Measurements from ENCODE around the gene LRCH3.
A peak's percentile ranks its signal among the peaks of the same experiment; 100 is the strongest.
"Not testable (repeated sequence)": the region's sequence is repeated elsewhere in the genome, so short reads cannot be mapped to it uniquely, and the experiment has no call there.

The LRCH3 gene

GRCh38 chr3:197836244-197836643 is 45.2 kb downstream of the LRCH3 start:
- DNase-seq (ENCODE audit: low read depth), result no peak

DNA sequence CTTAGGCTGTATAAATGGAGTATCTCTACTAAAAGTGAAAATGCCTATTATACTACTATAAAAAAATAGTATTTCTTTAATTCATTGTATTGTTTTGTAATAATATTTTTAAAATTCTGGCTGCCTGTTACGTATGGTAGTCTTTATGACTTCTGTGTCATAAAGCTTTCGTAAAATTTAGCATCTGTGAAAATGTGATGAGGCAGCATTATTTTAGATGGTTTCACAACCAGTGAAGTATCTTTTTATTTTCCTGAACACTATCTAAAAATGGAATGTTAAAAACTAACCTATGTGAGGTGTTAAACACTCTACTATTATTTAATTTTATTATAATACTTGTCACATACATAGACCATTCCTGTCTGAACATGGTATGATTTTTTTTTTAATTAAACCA is 46.2 kb downstream of the LRCH3 start:
- no peak for DNase-seq (ENCODE audit: low read depth)

DNA sequence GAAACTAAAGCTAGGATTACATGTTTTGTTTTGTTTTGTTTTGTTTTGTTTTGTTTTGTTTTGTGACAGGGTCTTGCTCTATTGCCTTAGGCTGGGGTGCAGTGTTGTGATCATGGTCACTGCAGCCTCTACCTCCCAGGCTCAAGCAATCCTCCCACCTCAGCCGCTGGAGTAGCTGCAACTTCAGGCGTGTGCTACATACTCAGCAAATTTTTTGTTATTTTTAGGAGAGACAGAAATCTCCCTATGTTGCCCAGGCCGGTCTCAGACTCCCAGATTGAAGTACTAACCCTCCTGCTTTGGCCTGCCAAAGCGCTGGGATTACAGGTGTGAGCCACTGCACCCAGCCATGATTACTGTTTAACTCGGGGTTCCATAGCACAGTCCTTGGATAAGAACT is 50.7 kb downstream of the LRCH3 start:
- no peak for DNase-seq (ENCODE audit: low read depth)

DNA sequence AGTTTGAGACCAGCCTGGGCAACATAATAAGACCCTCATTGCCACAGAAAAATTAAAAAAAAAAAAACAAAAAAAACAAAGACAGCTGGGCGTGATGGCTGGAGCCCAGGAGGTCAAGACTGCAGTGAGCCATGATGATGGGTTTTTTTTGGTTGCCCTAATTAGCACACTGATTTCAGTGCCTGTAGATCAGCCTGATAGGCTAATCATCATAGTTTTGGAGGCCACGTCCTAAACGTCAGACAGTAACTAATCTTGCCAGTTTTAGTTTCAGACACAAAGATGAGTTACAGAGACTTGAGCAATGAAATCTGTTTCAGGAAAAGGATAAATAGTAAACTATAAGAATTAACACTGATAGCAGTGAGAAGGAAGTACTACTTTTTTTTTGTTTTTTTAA is 55.4 kb downstream of the LRCH3 start:
- DNase-seq (ENCODE audit: low read depth), result no peak

DNA sequence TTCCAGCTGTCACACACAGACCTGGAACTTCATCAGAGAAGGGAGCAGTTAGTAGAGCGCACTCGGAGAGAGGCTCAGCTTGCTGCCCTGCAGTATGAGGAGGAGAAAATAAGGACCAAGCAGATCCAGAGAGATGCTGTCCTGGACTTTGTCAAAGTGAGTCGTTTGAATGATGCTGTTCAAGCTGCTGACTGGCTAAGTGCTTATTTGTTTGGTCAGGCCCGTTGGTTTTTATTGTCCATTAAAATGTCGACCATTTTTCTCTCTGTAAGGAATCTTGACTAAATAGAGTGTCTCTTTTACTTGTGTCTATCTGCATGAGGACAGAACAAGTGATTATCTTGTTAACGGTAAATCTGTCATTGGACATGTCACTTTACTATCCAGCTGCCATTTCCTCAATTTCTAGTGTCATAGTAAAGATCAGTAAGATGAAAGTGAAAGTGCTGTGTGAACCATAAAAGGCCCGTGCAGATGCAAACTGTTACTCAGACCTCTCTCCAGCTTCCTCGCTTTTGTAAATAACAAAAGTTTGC is 56.9 kb downstream of the LRCH3 start:
- DNase-seq (ENCODE audit: low read depth), result no peak

GRCh38 chr3:197854596-197855343 is 63.7 kb downstream of the LRCH3 start:
- no peak for DNase-seq (ENCODE audit: low read depth)

GRCh38 chr3:197855571-197855970 is 64.5 kb downstream of the LRCH3 start:
- DNase-seq (ENCODE audit: low read depth), result no peak

- no peak for DNase-seq (ENCODE audit: low read depth)
Observed at GRCh38 chr3:197856199-197856816, 65.3 kb downstream of the LRCH3 start.

- no peak for DNase-seq (ENCODE audit: low read depth)
Observed at GRCh38 chr3:197858133-197858532, 67.1 kb downstream of the LRCH3 start.

DNA sequence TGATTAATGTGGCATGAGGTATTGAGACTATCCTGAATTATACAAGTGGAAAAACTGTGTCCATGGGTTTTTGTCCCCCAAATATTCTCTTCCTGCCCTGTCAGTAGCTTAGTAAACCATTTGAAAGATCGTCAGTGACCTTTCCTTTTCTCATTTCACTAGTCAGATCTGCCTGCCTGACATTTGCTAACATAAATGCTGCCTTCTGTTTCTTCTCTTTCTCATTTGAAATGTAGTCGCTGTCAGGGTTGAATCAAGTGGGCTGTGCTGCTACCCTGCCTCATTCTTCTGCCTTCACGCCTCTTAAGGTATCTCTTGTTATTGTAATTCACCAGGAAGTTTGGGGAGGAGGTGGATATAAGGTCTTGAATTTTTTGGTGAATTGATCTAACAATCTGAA is 67.5 kb downstream of the LRCH3 start:
- no peak for DNase-seq (ENCODE audit: low read depth)

- DNase-seq (ENCODE audit: low read depth), result no peak
Observed at GRCh38 chr3:197866035-197866434, 75.0 kb downstream of the LRCH3 start.

GRCh38 chr3:197873329-197873728 is 82.3 kb downstream of the LRCH3 start:
- DNase-seq (ENCODE audit: low read depth), result no peak

GRCh38 chr3:197874064-197874463 is 83.0 kb downstream of the LRCH3 start:
- no peak for DNase-seq (ENCODE audit: low read depth)

DNA sequence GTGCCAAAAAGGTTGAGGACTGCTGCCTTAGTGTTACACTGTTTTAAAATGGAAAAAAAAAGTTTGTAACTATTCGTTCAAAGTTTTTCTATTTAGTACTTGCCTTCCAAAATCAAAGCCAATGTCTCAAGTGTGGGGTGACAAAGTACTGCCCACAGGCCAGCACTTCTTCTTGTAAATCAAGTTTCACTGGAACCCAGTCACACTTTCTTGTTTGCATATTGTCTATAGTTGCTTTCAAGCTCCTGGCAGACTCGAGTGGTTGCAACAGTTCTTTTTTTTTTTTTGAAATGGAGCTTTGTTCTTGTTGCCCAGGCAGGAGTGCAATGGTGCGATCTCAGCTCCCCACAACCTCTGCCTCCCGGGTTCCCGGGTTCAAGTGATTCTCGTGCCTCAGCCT is 83.6 kb downstream of the LRCH3 start:
- DNase-seq (ENCODE audit: low read depth), result no peak

GRCh38 chr3:197877902-197878301 is 86.8 kb downstream of the LRCH3 start:
- no peak for DNase-seq (ENCODE audit: low read depth)

GRCh38 chr3:197878427-197878826 is 87.4 kb downstream of the LRCH3 start:
- peak; percentile 35 for DNase-seq (ENCODE audit: low read depth)

DNA sequence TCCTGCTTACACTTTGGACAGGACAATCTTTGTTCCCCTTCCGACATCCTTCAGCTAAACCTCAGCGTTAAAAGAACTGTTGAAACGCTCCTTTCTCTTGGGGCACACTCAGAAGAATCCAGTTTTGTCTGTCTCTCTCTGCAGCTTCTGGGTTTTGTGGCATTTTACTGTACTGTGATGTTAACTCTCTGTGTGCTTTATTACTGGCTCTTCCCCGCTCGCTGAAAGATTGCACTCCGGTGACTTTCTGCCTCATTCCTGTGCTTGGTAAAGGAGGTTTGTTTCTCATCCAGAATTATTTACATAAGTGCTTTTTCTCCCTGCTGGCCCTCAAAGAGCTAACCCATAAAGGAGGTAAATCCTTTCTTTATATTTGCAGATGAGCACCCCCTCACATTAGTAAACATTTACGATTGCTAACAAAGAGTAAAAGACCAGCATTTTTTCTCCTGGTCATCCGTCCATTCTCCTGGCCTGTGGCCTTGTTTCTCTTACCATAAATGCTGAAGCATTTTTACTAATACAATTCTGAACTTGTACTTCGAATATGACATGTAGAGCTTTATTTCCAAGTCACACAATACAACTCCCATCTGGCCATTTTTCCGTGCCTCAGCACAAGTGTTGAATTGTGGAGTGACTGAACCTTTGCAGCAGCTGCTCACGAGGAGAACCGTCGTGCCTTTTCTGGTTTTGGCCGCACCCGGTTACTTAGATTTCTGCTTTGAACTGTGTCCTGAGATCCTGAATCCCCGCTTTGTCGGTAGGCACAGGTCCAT is 89.6 kb downstream of the LRCH3 start:
- DNase-seq (ENCODE audit: low read depth), result no peak

- DNase-seq (ENCODE audit: low read depth), result no peak
Observed at GRCh38 chr3:197881270-197881969, 90.4 kb downstream of the LRCH3 start.

- no peak for DNase-seq (ENCODE audit: low read depth)
Observed at GRCh38 chr3:197881970-197882338, 90.9 kb downstream of the LRCH3 start.

- DNase-seq (ENCODE audit: low read depth), result no peak
Observed at GRCh38 chr3:197882586-197882985, 91.5 kb downstream of the LRCH3 start.

- no peak for DNase-seq (ENCODE audit: low read depth)
Observed at GRCh38 chr3:197883541-197883940, 92.5 kb downstream of the LRCH3 start.

- not testable (repeated sequence) for DNase-seq (ENCODE audit: low read depth)
Observed at GRCh38 chr3:197884330-197884729, 93.3 kb downstream of the LRCH3 start.

Measured in stimulated activated CD8-positive, alpha-beta memory T cell treated with anti-CD3 and anti-CD28 coated beads, Interleukin-7, amount 100 ng/mL, for 24 hours (primary cell).